HCEC 1CT (cell line): Measurements from ENCODE around the gene HMCN2.

Experiments used
- DNase-seq: peaks from one replicate; pipeline ENCODE4 v3.0.0-alpha.2; 2017

The HMCN2 gene

GRCh38 chr9:130371196-130371966, 105.8 kb downstream of the HMCN2 start:
- DNase-seq, result no peak

- DNase-seq, result no peak
Measured at GRCh38 chr9:130372057-130372456, 106.5 kb downstream of the HMCN2 start.

- DNase-seq, result no peak
Measured at GRCh38 chr9:130373679-130374325, 108.2 kb downstream of the HMCN2 start.

- DNase-seq, result no peak
Measured at GRCh38 chr9:130377612-130378011, 112.1 kb downstream of the HMCN2 start.

- no peak for DNase-seq
Measured at GRCh38 chr9:130378875-130379648, 113.5 kb downstream of the HMCN2 start.

GRCh38 chr9:130379649-130379970, 114.0 kb downstream of the HMCN2 start:
- no peak for DNase-seq

GRCh38 chr9:130380920-130381469, 115.4 kb downstream of the HMCN2 start:
- DNase-seq, result no peak

- no peak for DNase-seq
Measured at GRCh38 chr9:130381660-130382059, 116.1 kb downstream of the HMCN2 start.

GRCh38 chr9:130382096-130382495, 116.5 kb downstream of the HMCN2 start:
- DNase-seq, result no peak

GRCh38 chr9:130382636-130383349, 117.2 kb downstream of the HMCN2 start:
- DNase-seq, result no peak

GRCh38 chr9:130383350-130383715, 117.8 kb downstream of the HMCN2 start:
- DNase-seq, result no peak

- DNase-seq, result no peak
Measured at GRCh38 chr9:130383979-130384676, 118.6 kb downstream of the HMCN2 start.

GRCh38 chr9:130385257-130385656, 119.7 kb downstream of the HMCN2 start:
- DNase-seq, result no peak

- DNase-seq, result no peak
Measured at GRCh38 chr9:130387398-130387797, 121.8 kb downstream of the HMCN2 start.

GRCh38 chr9:130387905-130388304, 122.3 kb downstream of the HMCN2 start:
- no peak for DNase-seq

GRCh38 chr9:130390390-130390789, 124.8 kb downstream of the HMCN2 start:
- DNase-seq, result no peak

- no peak for DNase-seq
Measured at GRCh38 chr9:130390986-130391385, 125.4 kb downstream of the HMCN2 start.

- DNase-seq, result no peak
Measured at GRCh38 chr9:130391866-130392265, 126.3 kb downstream of the HMCN2 start.

- DNase-seq, result no peak
Measured at GRCh38 chr9:130393681-130394071, 128.1 kb downstream of the HMCN2 start.

- no peak for DNase-seq
Measured at GRCh38 chr9:130394320-130394719, 128.8 kb downstream of the HMCN2 start.

GRCh38 chr9:130394814-130395470, 129.4 kb downstream of the HMCN2 start:
- no peak for DNase-seq
